DMS 273 (cell line): Measurements from ENCODE around the gene PALD1.

Source experiments
- DNase-seq: peaks from one replicate; lab custom pipeline; 2025; ENCODE audit not compliant: unreplicated experiment; lab: John Stamatoyannopoulos, UW

PALD1 gene

GRCh38 chr10:70535001-70535400, 56.4 kb downstream of the PALD1 start:
- DNase-seq: no peak

GRCh38 chr10:70535451-70535850, 56.9 kb downstream of the PALD1 start:
- no peak for DNase-seq

- DNase-seq: peak; percentile 15
Observed at GRCh38 chr10:70536196-70536861, 57.8 kb downstream of the PALD1 start.

GRCh38 chr10:70537398-70538194, 59.0 kb downstream of the PALD1 start:
- peak; percentile 24 for DNase-seq

GRCh38 chr10:70538195-70538520, 59.6 kb downstream of the PALD1 start:
- DNase-seq: no peak

- no peak for DNase-seq
Observed at GRCh38 chr10:70538731-70539338, 60.3 kb downstream of the PALD1 start.

GRCh38 chr10:70539471-70539870, 60.9 kb downstream of the PALD1 start:
- DNase-seq: no peak

- DNase-seq: peak; percentile 20
Observed at GRCh38 chr10:70540089-70540788, 61.7 kb downstream of the PALD1 start.

- DNase-seq: no peak
Observed at GRCh38 chr10:70540789-70541360, 62.3 kb downstream of the PALD1 start.

- DNase-seq: no peak
Observed at GRCh38 chr10:70541736-70542564, 63.4 kb downstream of the PALD1 start.

GRCh38 chr10:70542565-70542938, 64.0 kb downstream of the PALD1 start:
- no peak for DNase-seq

GRCh38 chr10:70543911-70544310, 65.3 kb downstream of the PALD1 start:
- DNase-seq: no peak

GRCh38 chr10:70544431-70545340, 66.1 kb downstream of the PALD1 start:
- DNase-seq: no peak

GRCh38 chr10:70546584-70546983, 68.0 kb downstream of the PALD1 start:
- no peak for DNase-seq

- DNase-seq: no peak
Observed at GRCh38 chr10:70549351-70549961, 70.9 kb downstream of the PALD1 start.

GRCh38 chr10:70549962-70550458, 71.4 kb downstream of the PALD1 start:
- DNase-seq: peak; percentile 68

- DNase-seq: no peak
Observed at GRCh38 chr10:70550459-70550858, 71.9 kb downstream of the PALD1 start.

GRCh38 chr10:70551466-70551865, 72.9 kb downstream of the PALD1 start:
- no peak for DNase-seq

GRCh38 chr10:70551971-70552422, 73.4 kb downstream of the PALD1 start:
- no peak for DNase-seq
